Effector CD4-positive, alpha-beta T cell (primary cell): ENCODE data around the gene CRY1.
"Not testable (repeated sequence)": the region's sequence is repeated elsewhere in the genome, so short reads cannot be mapped to it uniquely, and the experiment has no call there.

Experiments
- DNase-seq: peaks from one replicate; pipeline ENCODE4 v3.0.0-alpha.2; 2020

The CRY1 gene

GRCh38 chr12:106997916-106998315 lies 95.4 kb downstream of the CRY1 start:
- no peak for DNase-seq

GRCh38 chr12:106996102-106996501 lies 97.2 kb downstream of the CRY1 start:
- DNase-seq, result not testable (repeated sequence)

GRCh38 chr12:106994579-106995220 lies 98.6 kb downstream of the CRY1 start:
- no peak for DNase-seq

- no peak for DNase-seq
Observed at GRCh38 chr12:106987846-106988245, 105.5 kb downstream of the CRY1 start.

- DNase-seq, result peak; percentile 74
Observed at GRCh38 chr12:106986625-106987389, 106.5 kb downstream of the CRY1 start, which contains the start of gene MTERF2. MTERF2 (minus strand) TSS chr12:106987146; CDS start chr12:106978714, 8,432 bp downstream.

GRCh38 chr12:106986135-106986534 lies 107.2 kb downstream of the CRY1 start:
- DNase-seq, result no peak

- no peak for DNase-seq
Observed at GRCh38 chr12:106985479-106985878, 107.9 kb downstream of the CRY1 start.

- DNase-seq, result no peak
Observed at GRCh38 chr12:106984588-106985137, 108.7 kb downstream of the CRY1 start.

- DNase-seq, result no peak
Observed at GRCh38 chr12:106982229-106982628, 111.1 kb downstream of the CRY1 start.

- no peak for DNase-seq
Observed at GRCh38 chr12:106981788-106982187, 111.6 kb downstream of the CRY1 start.

DNA sequence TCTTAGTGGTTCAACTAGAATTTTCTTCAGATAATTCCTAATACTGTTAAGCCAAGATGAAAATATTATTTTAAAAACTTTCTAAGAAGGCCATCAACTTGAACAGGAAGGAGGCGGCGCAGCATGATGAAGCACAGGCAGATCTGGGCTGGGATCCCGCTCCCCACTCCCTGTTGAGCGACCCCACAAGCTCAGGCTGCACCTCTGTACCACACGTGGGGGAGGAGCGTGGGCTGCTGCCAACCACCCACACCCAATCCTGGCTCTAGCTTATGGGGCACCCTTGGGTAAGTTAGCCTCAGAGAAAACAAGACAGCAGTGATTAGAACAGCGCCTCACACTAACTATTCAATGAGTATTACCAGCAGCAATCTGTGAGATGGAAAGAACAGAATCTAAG lies 112.4 kb downstream of the CRY1 start:
- no peak for DNase-seq

DNA sequence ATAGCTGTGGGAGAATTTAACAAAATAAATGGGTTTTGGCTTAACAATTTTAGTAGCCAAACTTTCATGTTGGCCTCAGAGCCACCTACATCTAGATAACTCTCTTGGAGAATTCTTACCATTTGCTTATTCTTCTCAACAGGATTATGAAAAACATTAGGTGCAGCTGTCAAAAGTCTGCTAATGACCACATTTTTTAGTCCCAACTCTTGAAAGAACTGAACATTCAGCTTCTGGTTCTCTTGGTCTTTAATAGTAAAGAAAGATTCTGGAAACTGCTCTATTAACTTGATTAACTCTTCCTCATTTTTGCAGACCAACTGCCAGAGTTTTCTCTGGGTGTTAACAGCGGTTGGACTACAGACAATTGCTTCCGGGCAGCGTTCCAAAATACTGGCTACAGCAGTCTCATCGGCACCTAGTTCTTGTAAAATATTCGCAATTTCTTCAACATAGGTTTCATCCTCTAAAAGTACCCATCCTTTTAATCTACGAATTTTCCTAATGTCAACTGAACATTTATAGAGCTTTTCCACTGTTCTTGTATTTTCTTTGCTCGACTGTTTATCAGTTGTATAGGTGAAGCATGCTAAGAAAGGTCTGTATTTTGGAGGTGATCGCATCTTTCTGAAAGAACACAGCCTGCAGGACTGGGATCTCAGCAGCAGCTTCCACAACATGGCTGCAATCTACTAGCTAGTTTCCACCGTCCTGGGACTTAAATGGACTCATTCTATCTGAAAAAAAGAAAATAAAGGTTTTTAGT lies 115.1 kb downstream of the CRY1 start:
- DNase-seq, result no peak

DNA sequence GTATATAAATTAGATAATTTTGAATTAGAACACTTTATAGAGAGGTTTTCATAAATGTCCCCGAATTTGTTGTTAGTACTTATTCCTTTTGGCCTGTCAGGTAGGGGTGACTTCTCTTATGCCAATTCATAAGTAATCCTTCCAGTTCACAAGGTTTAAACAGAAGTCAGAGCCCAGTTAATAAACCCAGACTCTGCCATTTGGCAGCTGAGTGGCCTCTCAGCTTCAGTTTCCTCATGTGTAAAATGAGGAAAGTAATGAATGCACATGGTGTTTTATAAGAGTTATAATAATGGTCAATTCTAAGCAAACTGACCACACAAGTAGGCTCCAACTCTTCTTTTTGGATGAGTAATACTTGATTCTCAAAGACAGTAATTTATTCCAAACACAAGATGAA lies 116.7 kb downstream of the CRY1 start:
- DNase-seq, result no peak

DNA sequence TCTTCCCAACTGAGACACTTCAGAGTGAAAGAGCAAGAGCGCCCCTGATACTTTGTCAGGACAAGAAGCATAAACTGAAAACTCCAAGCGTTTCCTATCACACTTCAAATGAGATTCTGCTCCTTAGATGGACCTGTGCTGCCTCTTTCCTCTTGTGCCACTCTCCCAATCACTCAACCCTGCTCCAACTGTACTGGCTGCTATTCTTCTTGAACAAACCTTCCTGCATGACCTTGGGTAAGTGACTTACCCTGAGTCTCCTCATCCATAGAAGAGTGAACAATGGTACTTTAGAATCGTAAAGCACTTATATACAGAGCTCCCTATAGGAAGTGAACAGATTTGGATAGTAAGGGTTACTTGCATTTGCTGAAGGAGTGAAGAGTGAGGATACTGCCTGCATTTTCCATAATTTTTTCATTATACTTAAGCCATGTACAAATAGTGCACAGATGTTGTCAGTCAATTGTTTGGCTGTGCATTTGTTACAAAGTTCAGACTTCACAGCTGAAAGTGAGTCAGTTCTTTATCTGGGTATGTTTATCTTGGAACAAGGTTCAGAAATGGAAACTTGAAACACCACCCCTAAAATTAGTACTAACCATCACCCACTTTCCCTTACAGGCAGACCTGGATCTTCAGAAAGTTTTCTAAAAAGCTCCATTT lies 117.2 kb downstream of the CRY1 start:
- no peak for DNase-seq

- no peak for DNase-seq
Observed at GRCh38 chr12:106975098-106975497, 118.3 kb downstream of the CRY1 start.

DNA sequence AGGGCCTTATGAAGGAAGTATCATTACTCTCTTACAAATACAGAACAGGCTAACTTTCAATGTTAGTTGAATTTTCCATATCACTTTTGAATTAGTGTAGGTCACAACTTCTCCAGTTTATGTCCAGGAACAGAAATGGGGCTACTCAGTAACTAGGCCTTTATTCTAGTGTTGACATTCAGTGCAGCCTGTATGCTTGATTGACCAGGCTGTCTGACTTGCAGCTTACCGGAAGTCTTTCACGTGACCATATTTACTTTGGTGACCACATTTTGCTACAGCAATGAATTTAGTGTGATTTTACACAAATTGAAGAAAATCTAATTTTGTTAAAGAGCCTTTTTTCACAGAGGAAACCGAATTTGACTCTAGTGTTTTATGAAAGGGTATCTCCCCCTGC lies 118.8 kb downstream of the CRY1 start:
- no peak for DNase-seq

DNA sequence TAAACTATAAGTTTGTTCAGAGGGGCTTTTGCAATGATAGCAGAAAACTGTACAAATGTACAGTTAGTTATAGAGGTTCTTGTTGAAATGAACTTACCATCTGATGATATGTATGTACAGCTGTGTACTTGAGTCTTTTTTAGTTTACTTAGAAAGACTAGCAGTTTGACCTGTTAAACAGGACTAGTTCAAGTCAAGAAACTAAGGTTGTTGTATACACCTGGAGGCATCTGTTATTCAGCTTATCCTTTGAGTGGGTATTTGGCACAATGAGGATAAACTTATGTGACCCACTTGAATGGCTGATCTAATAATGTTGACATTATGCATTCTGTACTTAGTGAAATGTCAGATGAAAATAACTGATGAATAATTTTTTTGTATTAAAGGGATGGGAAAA lies 119.8 kb downstream of the CRY1 start:
- DNase-seq, result no peak

DNA sequence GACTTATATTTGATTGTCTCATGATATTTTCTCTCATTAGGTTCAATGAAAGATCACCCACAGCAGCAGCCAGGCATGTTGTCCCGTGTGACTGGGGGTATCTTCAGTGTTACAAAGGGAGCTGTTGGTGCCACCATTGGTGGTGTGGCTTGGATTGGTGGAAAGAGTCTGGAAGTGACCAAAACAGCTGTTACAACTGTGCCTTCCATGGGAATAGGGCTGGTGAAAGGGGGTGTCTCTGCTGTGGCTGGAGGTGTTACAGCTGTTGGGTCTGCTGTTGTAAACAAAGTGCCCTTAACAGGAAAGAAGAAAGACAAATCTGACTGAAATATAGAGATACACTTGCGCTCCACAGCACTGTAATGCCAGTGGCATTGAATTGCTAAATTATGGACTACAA lies 122.3 kb downstream of the CRY1 start:
- no peak for DNase-seq

- no peak for DNase-seq
Observed at GRCh38 chr12:106964526-106964925, 128.8 kb downstream of the CRY1 start.

GRCh38 chr12:106962286-106962685 lies 131.1 kb downstream of the CRY1 start:
- no peak for DNase-seq

DNA sequence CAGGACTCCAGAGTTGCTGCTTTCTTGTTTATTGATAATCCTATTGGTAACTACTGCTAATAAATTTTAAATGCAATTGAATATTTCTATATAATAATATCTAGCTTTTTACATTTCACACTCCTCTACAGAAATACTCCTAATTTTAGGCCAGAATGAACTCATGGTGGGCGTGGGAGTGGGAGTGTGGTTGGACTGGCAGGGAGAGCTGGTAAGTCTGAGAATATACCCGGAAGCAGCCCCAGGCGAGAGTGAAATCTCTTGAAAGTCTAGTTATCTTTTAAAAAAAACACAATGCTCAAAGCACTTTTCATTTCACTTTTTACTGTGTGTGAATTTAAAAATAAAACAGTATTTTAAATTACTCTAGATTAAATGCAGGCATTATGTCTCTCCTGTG lies 132.9 kb downstream of the CRY1 start:
- no peak for DNase-seq

GRCh38 chr12:106957583-106957982 lies 135.8 kb downstream of the CRY1 start:
- DNase-seq, result no peak

DNA sequence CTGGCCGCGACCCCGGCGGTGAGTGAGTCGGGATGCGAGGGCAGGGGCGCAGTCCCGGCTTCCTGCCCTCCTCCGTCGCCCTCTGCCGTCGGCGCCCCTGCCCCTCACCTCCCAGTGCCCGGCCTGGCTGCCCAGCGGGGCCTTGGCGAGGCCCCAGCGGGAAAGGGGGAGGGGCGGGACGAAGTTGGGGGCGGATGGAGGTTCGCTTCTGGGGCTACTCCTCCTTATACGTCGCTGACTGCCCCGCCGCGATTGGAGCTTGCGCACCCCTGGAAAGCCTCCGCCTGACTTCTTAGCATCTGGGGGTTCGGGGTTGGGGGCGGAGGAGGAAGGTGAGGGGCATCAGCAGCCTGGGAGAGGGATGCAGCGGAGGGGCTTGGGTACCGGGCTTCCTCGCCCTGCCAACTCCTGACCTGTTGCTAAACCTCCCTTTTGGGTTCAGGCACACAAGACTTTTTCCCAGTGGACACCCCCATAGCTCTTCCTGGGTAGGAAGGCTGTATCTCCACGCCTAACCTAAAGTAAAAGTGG lies 137.2 kb downstream of the CRY1 start:
- DNase-seq, result peak; percentile 43
